Stimulated activated CD8-positive, alpha-beta memory T cell treated with anti-CD3 and anti-CD28 coated beads, Interleukin-15, amount 100 ng/mL, for 1 hour (primary cell): ENCODE data around the gene ANAPC10.
"Not testable (repeated sequence)": the region's sequence is repeated elsewhere in the genome, so short reads cannot be mapped to it uniquely, and the experiment has no call there.

ENCODE experiments used
- DNase-seq: peaks from one replicate; pipeline ENCODE4 v3.0.0-alpha.2; 2020; ENCODE audit warnings: low read depth

Gene ANAPC10

GRCh38 chr4:145001635-145002034 is 96.4 kb downstream of the ANAPC10 start:
- no peak for DNase-seq

- DNase-seq = not testable (repeated sequence)
These were observed 97.3 kb downstream of the ANAPC10 start for GRCh38 chr4:145000656-145001055.

GRCh38 chr4:144989306-144989705 is 108.7 kb downstream of the ANAPC10 start:
- DNase-seq = no peak

- DNase-seq = no peak
These were observed 112.5 kb downstream of the ANAPC10 start for GRCh38 chr4:144985531-144985930.

- DNase-seq = no peak
These were observed 113.0 kb downstream of the ANAPC10 start for GRCh38 chr4:144985014-144985413.

- DNase-seq = no peak
These were observed 113.8 kb downstream of the ANAPC10 start for GRCh38 chr4:144984241-144984640.

GRCh38 chr4:144975718-144976117 is 122.3 kb downstream of the ANAPC10 start:
- no peak for DNase-seq

- no peak for DNase-seq
These were observed 127.4 kb downstream of the ANAPC10 start for GRCh38 chr4:144970597-144970996.

- no peak for DNase-seq
These were observed 128.2 kb downstream of the ANAPC10 start for GRCh38 chr4:144969821-144970220.

- DNase-seq = no peak
These were observed 129.4 kb downstream of the ANAPC10 start for GRCh38 chr4:144968606-144969005.

GRCh38 chr4:144967161-144967560 is 130.8 kb downstream of the ANAPC10 start:
- DNase-seq = no peak

GRCh38 chr4:144962300-144962699 is 135.7 kb downstream of the ANAPC10 start:
- no peak for DNase-seq

GRCh38 chr4:144955104-144955503 is 142.9 kb downstream of the ANAPC10 start:
- DNase-seq = no peak

- no peak for DNase-seq
These were observed 143.8 kb downstream of the ANAPC10 start for GRCh38 chr4:144954230-144954629.

- no peak for DNase-seq
These were observed 149.6 kb downstream of the ANAPC10 start for GRCh38 chr4:144948421-144948820.

GRCh38 chr4:144948009-144948408 is 150.0 kb downstream of the ANAPC10 start:
- no peak for DNase-seq
